Measurements from ENCODE around the gene GAL3ST3.
"Not testable (repeated sequence)": the region's sequence is repeated elsewhere in the genome, so short reads cannot be mapped to it uniquely, and the experiment has no call there.

The GAL3ST3 gene

DNA sequence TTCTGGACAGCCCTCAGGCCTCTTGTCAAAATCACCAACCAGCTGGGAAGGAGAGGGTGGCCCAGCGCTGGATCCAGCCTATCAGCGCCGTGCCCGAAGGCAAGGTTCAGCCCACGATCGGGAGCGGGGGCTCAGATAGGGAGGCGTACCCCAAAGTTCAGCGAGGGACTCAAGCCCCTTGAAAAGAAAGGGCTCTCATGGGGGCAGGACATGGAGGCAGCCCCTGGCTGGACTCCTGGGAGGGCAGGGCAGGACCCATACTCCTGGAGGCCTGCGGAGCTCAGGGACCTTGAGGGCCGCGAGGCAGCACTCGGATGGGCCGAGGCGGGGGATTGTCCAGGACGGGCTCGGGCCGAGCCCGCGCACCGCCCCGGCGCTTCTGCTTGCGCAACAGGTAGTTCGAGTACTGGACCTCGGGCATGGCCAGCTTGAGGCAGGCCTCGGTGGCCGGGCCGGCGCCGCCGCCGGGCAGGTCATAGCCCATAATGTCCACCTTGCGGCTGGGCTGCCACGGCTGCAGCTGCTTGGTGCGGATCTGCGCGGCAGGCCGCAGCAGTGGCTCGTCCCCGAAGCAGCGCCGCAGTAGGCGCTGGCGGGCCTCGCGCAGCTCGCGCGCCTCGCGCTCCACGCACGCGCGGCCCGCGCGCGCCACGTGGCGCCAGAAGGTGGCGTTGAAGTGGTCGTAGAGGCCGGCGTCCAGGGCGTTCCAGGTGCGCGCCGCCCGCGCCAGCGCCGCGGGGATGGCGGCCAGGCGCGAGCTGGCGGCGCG is 6.5 kb downstream of the GAL3ST3 start:
- DNase-seq, result no peak

DNA sequence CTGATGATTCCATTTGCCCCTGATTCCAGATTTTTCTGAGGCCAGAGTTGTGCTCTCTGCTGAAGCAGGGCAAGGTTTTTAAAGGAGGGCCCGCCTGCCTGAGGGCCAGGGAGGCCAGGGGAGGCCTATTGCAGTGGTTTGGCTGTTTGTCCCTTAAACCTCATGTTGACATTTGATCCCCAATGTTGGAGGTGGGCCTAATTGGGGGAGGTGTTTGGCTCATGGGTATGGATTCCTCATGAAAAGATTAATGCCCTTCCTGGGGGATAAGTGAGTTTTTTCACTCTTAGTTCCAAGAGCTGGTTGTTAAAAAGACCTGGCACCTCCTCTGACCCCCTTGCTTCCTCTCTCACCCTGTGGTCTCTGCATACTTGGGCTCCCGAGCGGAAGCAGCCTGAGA is 9.2 kb downstream of the GAL3ST3 start:
- no peak for DNase-seq

DNA sequence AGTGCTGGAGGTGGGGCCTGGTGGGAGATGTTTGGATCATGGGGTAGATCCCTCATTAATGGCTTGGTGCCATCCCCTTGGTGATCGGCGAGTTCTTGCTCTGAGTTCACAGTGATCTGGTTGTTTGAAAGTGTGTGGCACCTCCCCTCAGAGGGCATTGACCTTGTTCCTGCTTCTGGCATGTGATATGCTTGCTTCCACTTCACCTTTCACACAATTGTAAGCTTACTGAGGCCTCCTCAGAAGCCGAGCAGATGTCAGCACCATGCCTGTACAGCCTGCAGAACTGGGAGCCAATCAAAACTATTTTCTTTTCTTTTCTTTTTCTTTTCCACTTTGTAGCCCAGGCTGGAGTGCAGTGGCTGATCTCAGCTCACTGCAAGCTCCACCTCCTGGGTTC is 11.6 kb downstream of the GAL3ST3 start:
- no peak for DNase-seq

DNA sequence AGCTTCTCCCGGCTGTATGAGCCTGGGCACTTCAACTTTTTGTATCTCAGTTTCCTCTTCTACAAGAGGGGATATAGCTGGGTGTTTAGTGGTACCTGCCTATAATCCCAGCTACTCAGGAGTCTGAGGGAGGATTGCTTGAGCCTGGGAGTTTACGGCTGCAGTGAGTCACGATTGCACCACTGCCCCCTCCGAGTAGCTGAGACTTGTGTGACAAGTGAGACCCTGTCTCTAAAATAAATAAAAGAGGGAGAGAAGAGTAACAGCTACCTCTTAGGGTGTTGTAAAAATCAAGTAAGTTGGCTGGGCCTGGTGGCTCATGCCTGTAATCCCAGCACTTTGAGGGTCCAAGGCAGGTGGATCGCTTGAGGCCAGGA is 12.6 kb downstream of the GAL3ST3 start:
- no peak for DNase-seq

DNA sequence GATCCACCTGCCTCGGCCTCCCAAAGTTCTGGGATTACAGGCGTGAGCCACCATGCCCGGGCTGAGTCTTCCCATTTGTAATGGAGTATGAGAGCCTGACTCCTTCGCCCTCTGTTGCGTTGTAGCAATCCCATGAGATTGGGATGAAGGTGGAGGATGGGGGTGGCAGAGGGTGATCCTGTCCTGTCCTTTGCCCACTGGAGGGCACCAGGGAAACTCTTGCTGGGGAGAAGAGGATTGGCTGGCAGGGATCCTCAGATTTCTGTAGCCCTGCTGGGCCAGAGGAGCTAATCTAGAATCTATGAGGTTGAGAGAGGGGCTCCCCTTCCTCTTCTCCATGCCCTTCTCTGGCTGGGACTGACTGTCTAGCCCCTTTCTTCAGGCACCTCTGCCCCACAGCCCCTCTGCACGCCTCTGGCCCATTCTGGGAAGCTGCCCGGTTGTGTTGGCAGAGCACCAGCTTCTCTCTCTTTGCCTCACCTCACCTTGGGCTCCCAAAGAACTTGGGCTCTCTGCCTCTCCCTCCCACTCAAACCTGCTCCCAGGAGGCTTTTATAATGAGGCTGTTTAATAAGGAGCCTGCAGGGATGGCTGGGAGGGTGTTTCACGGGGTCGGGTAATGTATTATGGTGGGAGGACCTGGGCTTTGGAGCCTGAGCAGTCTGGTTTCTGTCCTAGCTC is 13.2 kb downstream of the GAL3ST3 start:
- DNase-seq, result no peak

DNA sequence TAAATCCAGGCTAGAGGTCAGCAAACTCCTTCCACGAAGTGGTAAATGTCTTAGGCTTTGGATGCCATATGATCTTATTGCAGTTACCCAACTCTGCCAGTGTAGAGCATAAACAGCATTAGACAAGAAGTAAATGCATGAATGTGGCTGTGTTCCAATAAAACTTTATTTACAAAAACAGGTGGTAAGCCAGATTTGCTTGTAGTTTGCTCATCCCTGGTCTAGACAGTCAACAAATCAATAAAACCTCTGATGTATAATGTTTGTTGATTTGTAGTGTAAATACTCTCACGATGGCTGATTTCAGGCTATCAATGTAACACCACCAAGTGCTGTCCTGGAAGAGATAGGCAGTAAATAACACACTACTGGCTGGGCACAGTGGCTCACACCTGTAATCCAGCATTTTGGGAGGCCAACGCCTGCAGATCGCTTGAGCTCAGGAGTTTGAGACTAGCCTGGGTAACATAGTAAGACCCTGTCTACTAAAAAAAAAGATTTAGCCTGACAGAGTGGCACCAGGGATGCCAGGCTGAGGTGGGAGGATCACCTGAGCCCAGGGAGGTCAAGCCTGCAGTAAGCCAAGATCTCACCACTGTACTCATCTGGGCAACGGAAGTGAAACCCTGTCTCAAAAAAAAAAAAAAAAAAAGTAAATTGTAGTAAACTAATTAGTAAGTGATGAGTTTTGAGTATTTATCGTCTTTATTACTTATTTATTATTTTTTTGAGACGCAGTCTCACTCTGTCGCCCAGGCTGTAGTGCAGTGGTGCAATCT is 15.8 kb downstream of the GAL3ST3 start:
- no peak for DNase-seq

DNA sequence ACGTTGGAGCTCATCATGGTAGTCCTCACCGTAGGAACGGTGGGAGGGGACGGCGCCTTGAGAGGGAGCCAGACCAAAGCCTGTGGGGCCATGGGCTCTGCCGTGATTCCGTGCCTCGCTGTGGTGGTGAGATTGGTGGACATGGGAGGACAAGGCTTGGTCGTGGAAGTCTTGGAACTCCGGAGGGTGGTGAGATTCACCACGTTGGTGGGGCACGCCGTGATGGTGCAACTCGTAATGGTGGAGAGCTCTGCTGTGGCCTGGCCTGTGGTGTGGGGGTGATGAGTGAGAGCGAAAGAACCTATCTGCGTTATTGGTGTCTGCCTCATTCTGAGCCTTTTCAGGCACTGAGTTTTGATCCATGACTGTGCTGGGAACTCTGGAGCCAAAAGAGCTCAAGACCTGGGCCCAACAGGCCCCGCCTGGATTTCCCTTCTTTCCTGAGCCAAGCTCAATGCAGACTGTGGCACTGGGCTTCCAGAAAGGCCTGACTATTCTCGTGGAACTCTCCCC is 22.9 kb downstream of the GAL3ST3 start, which contains the start of gene CATSPER1:
TSS of gene CATSPER1 (minus strand) at position 463 of the 513 bp plus-strand sequence. CDS start at position 363, 100 bp downstream.
- DNase-seq, result no peak

DNA sequence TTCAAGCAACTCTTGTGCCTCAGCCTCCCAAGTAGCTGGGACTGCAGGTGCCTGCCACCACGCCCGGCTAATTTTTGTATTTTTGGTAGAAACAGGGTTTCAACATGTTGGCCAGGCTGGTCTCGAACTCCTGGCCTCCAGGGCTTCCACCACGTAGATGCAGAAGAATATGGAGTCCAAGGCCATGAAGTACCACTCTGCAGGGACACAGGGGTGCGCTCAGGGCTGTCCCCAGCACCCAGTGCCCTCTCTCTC is 25.8 kb downstream of the GAL3ST3 start:
- not testable (repeated sequence) for DNase-seq

DNA sequence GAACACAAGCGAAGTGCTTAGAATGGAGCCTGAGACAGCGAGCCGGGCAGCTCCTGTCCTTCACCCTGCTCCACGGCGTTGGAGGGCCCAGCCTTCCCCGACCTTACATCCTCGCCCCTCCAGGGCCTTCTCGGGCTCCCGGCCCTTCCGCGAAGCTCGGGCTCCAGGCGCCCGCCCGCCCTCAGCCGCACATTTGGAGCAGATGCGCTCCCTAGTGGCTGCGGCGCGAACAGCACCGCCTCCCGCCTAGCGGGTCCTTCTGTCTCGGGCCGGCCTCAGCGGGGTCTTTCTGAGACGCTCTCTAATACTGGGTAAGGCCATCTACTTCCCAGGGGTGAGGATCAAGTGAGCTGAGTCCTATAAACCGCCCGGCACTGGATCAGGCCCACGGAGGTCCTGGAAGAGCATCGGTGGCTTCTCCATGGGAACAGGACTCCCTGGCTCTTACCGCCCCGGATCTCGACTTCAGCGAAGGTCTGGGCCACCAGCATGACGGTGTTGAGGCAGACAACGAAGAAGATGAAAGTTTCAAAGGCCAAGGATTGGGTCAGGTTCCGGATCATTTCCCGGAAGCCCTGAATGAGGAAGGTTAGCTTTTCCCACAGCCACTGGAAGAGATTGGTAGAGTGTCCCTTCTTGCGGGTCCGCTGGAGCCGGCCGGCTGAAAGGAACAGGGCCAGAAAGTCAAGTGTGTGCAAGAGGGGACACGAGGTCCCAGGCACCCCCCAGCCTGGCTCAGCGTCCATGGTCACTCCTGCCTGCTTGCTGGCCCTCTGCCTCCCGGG is 26.4 kb downstream of the GAL3ST3 start:
- DNase-seq, result peak; percentile 43

DNA sequence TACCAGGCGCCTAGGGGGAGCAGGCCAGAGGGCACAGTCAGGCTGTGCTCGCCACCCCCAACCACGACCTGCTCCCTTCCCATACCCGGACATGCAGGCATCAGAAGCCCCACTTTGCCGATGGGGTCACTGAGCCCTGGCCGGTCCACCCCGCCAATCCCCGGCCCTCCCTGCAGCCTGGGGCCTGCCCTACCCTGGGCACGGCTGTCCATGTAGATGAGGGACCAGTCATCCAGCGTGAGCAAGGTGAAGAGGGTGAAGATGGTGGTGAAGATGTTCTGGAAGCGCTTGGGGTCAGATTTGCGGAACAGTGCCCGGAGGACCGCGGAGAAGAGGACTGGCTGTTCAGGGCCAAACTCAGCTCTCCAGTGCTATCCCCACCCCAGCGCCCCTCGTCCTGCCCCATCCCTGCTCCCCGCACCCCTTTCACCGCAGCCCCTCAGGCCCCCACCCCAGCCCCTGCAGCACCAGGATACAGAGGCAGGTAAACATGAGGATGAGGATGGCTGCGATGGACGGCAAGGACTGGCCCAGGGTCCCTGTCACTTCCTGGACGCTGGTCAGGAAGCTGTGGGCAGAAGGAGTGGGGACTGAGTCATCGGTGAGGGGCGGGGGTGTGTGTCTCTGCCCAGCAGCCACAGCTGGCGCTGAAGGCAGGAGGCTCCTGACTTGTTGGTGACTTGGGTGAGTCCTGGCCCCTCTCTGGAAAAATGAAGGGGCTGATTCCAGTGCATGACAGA is 28.2 kb downstream of the GAL3ST3 start:
- peak; percentile 84 for DNase-seq

DNA sequence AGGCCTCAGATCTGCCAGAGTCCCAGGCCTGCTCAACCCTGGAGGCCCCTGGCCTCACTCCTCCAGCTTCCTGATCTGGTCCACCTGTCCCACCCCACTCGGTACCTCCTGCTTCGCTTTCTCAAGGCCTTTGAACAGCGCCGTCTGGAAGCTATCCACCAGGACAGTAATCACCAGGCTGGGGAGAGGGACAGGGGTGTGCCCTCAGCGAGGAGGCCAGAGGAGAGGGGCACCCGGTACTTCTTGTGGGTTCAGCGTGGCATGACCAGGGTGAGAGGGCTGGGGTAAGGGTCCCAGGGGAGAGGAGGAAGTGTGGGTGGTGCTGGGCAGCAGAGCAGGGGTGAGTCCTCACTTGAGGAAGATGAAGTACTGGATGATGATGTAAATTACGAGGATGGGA is 28.7 kb downstream of the GAL3ST3 start:
- DNase-seq, result no peak

DNA sequence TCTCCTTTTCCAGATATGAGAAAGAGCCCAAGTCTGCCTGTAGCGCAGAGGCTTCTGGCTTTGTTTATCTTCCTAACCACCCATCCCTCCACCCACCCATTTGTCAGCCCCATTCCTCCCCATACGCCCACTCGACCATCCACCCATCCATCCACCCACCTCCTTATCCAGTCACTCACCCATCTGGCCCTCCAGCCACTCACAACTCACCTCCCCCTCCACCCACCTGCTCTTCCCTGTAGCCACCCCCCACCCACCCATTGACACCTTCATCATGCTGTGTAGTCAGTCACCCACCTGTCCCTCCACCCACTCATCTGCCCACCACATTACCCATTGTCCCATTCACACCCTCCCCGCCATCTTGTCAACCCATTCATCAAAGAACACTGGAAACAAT is 31.6 kb downstream of the GAL3ST3 start:
- DNase-seq, result no peak

DNA sequence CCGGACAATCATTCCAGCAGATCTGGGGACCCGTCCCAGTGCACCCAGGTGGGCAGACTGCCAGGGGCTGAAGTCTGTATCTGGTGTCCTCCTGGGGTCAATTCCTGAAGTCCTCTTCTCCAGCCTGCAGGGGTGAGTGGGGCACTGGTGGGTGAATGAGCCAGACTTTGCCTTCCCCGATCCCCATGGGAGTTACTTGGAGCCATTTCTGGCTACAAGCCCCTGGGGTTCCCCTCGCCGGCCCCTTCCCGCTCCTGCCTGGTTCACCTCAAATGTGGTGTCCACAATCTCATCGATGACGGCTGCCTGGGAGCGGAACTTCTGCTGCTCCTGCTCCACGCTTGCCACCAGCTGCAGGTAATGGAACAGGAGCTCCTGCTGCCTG is 32.2 kb downstream of the GAL3ST3 start:
- DNase-seq, result no peak

DNA sequence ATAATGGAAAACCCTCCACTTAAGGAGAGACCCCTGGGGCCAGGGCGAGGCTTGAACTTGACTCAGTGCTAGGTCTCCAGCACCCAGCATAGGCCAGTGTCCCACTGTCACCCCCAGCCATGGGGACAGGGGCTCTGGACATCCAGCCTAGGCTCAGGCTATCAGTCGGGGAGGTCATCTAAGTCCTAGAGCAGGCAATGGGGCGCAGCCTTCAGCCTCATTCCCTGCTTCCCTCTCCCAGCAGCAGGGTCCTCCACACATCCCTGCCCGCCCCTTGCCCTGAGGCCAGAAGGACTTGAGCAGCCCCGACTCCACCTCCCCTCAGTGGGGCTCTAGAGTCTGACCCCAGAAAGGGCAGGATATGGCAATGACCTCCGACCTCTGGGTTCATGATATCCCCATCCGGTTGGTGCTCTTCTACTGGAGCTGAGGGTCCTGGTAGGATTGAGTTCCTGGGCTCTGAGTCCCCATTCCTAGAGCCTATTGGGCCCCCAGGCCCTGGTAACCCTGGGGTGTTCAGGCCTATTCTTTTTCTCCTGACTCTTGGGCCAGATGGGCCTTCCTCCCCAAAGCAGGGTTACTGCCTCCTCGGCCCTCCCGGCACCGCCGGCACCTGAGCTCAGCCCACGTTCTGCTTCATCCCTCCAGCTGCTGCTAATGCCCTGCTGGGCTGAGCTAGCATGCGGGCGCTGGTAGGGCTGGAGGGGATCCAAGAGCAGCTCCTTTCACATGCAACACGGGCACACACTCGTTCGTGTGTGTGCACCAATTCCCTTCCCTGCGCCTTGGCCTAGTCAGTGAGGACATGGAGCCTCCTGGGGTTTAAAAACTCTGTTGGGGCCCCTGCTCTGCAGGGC is 32.8 kb downstream of the GAL3ST3 start:
- DNase-seq, result no peak

DNA sequence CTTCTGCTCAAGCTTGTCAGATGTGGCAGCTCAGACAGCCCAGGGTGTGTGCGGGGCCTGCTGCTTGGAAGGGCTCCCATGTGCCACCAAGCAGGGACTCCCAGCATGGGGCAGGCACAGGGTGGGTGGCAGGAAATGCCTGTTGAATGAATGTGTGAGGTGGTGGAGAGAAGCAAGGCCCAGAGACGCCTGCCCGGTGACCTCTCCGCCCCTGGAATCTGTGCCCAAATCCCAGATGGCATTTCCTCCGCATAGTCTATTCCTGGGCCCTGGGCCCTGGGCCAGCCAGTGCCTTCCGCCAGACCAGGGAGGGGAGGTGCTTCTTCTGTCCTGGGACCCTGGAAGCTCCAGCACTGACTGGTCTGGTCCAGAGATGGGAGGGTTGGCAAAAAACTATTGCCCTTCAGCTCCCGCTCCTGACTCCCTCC is 33.5 kb downstream of the GAL3ST3 start:
- peak; percentile 60 for DNase-seq

DNA sequence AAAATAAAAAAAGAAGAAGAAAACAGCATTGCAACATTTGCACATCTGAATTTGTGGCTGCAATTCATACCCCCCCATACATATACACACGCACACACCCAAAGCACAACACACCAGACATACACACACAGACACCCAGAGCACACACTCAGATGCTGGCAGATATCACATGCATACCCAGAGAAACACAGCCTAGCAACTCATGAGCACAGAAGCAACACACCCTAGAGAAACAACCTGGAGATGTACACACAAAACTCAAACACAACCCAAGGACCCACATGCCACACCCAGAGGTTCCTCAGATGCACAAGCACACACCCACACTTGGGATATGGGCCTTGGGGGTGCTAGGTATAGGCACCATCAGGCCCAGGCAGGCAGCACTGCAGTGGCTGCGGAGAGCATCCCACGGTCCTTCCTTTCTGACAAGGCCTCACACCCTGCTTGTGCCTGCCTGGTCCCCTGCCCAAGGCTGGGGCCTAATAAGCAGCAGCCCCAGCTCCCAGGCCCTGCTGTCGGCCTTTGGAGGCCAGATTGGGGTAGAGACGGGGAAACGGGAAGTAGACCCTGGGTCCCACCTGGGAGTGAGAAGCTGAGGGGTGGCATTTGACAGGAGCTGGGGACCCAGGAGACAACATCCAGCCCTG is 34.0 kb downstream of the GAL3ST3 start:
- no peak for DNase-seq

DNA sequence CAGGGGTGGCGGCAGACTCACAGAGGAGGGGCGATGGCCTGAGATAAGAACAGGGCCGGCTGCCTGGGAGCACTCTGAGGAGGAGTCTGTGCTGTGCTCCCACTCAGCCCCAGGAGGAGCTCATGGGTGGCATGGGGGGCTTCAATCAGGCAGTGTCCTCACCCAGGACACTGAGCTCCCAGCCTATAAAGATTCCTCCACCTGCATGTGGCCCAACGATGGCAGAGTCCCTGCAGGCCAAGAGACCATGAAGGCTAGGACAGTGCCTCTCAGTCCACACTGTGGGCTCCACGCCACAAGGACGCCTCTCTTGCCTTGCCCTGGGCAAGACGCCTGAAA is 35.2 kb downstream of the GAL3ST3 start:
- DNase-seq, result no peak

DNA sequence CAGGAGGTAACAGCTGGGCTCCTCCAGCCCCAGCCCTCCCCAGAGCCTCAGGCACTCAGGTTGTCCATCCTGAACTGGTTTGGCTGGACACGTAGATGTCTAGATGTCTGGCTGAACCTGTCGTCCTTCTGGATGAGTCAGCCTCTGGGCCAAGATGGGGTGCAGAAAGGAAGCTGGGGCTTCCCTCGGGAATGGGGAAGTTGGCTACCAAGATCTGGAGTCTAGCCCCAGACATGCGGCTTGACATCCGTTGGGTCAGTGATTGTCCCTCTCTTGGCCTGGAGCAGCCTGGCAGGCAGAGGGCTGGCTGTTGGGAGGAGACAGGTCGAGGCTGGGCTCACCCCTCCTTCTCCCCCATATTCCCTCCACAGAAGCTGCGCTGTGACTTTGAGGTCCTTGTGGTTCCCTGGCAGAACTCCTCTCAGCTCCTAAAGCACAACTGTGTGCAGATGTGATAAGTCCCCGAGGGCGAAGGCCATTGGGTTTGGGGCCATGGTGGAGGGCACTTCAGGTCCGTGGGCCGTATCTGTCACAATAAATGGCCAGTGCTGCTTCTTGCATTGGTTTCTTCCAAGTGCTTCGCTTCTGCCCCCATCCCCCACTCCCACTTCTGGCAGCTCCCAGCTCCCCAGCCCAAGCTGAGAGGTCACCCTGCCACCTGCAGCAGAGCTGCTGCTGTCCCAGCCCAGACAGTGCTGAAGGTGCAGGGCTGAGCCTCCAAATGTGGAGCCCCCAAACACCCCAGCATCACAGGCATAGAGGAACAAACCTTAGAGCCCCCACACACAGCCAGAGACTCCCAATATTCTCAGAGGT is 35.8 kb downstream of the GAL3ST3 start:
- DNase-seq, result no peak

DNA sequence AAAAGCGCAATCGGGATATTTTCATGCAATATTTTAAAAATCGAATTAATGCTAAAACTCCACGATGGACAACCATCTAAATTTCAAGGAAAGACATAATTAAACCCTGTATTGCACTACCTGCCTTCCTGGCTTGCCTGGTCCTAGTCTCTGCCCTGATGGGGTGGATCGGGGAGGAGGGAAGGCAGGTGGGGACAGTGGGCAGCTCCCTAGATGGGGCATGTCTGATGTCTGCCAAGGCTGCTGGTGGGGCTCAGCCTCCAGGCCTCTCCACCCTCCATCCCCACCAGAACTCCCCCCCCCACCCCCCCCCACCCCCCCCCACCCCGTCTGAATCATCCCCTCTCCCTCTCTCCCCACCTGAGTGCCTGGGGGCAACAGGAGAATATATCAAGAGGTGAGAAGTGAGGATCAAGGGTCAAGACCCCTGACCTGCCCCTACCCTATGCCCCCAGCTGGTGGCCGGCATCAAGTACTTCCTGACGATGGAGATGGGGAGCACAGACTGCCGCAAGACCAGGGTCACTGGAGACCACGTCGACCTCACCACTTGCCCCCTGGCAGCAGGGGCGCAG is 36.5 kb downstream of the GAL3ST3 start:
- no peak for DNase-seq
